ENCODE results near the gene KRT79.

Gene KRT79

DNA sequence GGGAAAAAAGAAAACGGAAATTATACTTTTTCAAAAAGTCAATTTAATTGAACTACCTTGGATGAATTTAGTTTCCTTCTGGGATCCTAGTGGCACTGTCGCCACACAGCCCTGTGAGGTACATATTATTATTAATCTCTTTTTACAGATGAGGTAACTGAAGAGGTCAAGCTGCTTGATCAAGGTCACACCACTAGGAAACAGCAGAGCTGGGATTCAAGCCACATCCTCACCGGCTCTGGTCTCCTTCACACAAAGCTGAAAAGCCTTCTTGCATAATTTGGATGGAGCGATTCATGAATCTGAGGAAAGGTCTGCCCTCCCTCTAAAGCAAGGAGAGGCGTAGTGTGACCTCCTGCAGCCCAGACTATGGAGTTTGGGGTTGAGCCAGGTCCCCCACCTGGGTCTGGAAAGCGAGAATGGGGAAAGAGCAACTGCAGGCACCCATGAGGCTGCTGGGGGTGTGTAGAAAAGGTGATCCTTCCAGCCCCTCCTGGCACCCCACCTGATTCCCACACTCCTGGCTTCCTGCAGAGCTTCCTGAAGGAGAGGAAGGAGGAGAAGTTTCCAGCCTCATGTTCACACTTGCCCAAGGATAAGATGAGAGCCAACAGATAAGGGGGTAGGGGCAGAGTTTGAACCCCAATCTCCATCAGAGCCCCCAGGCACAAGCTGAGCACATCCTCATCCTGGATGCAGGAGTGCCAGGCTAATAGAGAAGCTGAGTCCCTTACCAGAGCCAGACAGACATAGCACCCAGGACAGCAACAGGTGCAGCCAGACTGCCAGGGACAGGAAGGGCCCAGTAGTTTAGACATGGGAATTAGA lies 3.9 kb upstream of the KRT79 start:
- H3K4me3 ChIP-seq (ENCODE audit: low read length) = no peak overlapping the region
- no peak for DNase-seq (ENCODE audit: low read depth, low spot score)

DNA sequence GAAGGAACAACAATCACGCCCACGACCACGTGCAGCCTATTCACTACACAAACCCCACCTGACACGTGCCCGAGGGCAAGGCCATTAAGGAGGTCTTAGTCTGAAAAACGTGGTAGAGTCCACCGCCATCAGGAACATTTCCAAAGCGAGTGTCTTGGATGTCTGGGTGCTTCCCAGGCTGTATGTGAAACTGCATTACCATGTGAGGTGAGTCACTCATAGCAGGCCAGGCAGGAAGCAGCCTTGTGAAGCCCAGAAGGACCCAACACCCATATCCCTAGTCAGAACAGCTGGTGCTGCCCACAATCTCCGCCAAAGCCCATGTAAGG lies 3.3 kb upstream of the KRT79 start:
- H3K4me3 ChIP-seq (ENCODE audit: low read length) = no peak overlapping the region
- no peak for DNase-seq (ENCODE audit: low read depth, low spot score)

DNA sequence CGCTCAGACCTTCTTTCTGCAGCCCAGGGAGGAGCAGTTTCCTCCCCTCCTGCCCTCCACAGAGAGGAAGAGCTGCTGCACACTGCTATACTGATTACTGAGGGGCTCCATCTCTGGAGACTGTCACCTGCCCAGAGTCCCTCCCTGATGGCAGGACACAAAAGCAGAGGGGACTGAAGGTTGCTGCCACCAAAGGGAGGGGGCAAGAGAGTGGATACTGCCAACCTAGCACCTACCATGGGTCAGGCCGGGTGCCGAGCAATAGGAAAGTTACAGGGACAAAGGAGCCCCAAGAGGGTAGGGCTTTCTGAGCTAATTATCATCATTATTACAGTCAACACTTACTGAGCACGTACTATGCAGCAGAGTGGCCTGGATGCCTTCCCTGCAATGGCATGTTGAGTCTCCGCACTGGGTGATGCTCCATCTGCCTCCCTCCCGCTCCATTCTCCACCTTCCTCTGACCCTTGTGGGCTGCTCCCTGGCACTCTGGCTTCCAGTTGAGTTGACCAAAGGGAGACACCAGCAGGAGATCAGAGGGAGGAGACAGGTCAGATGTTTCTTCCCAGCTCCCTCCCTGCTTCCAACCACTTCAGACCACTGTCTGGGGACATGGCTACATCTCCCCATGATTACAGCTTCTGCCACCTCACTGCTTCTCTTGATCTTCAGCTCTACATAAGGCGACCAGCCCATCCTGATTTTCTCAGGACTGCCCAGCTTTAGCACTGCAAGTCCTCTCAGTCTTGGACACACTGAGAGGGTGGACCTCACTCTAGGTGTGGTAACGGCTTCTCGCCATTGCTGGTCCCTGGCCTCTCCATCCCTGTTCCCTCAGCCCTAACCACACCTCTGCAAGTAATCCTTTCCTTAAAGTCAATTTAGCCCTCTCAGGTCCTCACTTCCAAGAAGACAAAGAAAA lies 2.6 kb upstream of the KRT79 start:
- DNase-seq (ENCODE audit: low read depth, low spot score) = no peak
- no peak overlapping the region for H3K4me3 ChIP-seq (ENCODE audit: low read length)

DNA sequence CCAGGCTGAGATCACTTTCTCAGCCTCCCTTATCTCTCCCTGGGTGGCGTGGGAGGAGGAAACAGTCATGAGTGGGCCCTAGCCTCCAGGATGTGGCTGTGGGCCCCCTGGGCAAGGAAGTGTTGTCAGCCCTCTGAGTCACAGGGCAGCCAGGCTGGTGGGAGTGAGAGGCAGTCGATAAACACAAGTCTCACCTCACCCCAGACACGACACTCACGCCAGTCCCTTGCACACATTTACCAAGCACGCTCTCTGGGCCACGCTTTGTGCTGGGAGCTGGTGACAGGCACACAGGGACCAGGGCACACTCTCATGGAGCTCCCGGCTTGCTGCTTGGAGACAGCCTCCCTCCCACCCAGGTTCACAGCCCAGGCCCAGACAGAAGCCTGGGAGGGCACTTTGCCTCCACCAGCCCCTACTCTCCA lies 1.9 kb upstream of the KRT79 start:
- H3K4me3 ChIP-seq (ENCODE audit: low read length) = no peak overlapping the region
- no peak for DNase-seq (ENCODE audit: low read depth, low spot score)

DNA sequence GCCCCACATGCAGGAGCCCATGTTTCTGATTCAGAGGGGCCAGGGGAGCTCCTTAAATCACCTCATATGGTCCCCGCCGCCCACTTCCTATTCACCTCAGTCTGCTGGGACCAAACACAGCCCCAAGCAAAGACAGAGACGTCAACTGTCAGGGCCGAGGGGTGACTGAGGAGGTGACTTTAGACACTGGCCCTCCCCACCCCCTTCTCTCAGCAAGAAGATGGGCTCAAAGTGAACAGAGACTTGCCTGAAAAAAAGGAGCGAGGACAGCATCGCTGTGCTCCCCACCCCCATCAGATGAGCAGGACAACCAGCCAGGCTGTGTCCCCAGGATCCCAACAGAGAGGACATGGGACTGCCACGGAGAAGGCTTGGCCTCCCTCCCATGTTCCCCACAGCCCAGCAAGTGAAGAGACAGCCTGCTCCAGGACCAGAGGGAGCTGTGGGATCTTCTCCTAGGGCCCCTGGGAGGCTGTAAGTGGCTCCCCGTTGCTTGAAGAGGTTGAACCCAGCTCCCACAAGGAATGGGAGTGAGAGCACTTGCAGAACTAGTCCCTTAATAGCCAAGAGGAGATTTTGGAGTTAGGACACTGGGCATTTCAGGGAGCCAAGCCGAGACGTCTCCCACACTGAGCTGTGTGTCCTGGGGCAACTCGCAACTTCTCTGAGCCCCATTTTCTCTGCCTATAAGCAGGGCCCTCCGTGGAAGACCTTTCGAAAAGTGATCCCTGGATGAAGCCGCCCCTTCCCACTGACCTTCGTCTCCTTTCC lies 1.3 kb upstream of the KRT79 start:
- no peak for DNase-seq (ENCODE audit: low read depth, low spot score)
- H3K4me3 ChIP-seq (ENCODE audit: low read length) = no peak overlapping the region

DNA sequence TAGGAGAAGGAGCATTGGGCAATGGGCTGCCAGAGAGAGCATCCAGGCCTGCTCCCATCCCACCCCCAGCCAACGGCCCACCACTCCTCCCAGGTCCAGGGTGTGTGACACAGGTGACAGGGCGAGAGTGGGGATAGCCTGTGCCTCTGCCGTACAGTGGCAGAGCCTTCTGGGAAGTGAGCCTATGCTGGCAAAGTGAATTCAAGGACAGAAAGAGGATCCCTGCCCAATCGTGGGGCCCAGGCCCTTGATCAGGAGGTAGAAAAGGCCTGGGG lies 553 bp upstream of the KRT79 start:
- H3K4me3 ChIP-seq (ENCODE audit: low read length) = no peak overlapping the region
- no peak for DNase-seq (ENCODE audit: low read depth, low spot score)

DNA sequence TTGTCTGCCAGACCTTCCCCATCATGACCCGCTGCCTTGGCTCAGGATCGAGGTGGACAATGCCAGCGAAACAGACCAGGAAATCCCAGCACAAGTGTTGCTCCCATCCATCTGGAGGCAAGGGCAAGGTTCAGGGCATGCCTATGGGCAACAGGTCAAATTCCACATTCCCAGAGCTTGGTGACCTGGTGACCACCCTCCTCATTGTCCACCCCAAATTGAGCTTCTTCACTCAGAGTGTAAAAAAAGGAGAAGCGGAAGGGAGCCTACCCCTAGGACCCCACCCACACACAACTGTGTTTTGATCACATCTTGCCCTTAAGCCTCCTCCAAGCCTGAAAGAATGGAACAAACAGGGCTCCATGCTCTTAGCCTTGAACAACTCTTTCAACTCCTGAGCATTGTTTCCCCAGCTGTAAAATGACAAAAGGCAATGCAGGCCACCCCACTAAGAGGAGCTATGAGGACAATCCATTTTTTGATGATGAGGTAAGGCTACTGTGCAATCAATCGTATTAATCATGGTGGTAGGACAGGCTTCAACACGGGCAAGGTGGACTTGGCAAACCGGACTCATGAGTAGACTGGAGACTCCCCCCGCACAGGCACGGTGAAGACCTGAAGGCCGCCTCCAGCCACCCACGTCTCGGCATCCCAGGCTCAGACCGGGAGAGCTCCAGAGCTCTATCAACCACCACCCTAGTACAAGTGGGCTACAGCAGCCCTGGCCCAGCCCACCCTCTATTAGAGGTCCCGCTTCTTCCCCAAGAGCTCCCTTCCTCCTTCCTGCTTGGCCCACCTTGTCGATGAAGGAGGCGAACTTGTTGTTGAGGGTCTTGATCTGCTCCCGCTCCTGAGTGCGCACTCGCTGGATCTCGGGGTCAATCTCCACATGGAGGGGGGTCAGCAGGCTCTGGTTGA lies 866 bp downstream of the KRT79 start:
- DNase-seq (ENCODE audit: low read depth, low spot score) = no peak
- H3K4me3 ChIP-seq (ENCODE audit: low read length) = no peak overlapping the region

DNA sequence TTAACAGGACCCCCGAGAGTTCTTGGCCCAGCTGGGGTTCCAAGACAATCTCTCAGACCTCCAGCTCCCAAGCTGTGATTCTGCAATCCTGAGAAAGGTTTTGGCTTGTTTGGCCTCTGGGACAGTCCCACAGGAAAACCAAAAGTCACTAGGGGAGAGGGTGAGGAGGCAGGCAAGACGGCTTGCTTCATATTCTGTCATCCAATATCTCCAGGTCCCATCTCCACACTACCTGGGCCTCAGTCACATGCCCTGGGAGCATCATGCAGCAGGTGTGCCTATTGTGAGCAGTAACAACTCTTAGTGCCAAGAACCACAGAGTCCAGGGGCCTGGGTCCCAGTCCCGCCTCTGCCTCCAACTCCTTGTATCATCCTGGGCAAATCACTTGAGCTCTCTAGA lies 1.7 kb downstream of the KRT79 start:
- no peak for DNase-seq (ENCODE audit: low read depth, low spot score)
- H3K4me3 ChIP-seq (ENCODE audit: low read length) = no peak overlapping the region

DNA sequence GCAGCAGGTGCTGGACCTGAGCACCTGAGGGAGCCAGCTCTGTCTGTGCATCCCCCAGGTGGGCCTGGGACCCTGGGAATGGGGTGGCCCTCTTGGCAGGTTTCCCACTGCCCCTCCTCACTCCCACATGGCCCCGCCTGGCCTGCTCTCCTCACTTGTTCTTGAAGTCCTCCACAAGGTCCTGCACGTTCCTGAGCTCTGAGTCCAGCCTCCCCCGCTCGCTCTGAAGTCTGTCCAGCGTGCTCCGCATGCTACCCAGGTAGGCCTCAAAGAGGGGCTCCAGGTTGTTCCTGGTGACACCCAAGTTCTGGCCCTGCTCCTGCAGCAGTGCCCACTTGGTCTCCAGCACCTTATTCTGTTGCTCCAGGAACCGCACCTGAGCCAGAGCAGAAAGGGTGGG lies 2.9 kb downstream of the KRT79 start:
- no peak overlapping the region for H3K4me3 ChIP-seq (ENCODE audit: low read length)
- DNase-seq (ENCODE audit: low read depth, low spot score) = no peak

DNA sequence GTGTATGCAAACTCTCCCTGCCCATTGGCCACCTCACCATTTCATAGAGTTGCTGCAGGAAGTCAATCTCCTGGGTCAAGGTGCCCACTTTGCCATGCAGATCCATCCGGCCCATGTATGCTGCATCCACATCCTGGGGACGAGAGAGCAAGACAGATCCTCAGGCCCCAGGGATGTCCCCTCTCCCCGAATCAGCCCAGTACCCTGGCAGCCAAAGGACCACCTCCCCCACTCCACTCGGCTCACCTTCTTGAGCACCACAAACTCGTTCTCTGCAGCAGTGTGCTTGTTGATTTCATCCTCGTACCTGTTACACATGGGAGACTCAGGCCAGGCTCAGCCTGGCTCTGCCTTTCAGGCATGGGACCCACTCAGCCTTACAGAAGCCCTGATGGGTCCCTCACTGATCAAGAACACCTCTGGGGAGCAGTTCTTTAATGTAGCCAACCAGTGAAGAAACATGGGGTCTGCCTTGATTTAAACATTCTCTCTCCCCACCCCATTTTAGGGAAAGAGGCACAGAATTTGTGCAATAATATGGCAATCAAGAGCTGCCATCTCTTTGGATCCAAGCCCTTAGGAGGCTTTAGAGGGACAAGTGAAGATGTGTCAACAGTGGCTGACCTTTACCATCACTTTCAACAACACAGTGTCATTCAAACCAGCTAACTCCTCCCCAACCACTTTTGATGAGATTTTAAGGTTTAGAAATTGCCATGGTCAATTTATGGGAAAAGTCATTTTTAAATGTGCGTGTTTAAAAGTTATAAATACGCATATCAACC lies 3.9 kb downstream of the KRT79 start:
- no peak for DNase-seq (ENCODE audit: low read depth, low spot score)
- H3K4me3 ChIP-seq (ENCODE audit: low read length) = no peak overlapping the region

DNA sequence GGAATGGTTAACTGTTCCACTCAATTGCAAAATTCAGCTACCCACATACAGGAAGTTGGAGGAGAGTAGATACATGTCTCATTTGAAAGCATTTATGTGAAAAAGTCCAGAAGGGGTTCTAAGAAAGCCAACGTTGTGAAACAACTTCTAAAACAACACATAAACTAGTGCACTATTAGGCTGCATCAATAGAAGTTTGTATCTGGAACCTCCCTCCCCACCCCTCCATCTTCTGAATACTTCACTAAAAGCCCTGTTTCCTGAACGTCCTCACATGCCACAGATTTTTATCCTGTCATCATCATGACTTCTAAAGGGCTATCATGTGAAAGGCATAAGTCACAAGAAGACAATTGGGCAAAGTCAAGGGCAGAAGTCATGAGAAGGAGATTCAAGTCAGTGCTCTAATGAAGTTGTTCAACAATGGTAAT lies 5.5 kb downstream of the KRT79 start:
- no peak for DNase-seq (ENCODE audit: low read depth, low spot score)
- H3K4me3 ChIP-seq (ENCODE audit: low read length) = no peak overlapping the region

DNA sequence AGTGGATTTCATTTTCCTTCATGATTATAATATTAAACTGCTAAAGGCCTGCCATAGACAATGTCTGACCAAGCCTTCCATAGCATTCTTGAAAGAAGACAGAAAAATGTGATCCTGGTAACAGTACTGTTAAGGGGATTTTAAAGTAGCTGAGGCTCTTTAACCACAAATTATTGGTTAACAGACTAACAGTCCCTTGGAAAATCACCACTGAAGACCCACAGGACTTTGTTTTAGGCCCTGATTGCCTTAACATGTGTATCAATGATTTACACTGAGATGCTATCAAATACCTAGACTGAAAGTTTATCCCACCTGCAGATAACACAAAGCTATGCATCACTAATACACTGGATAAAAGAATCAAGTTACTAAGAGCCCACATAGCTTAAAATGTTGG lies 6.0 kb downstream of the KRT79 start:
- H3K4me3 ChIP-seq (ENCODE audit: low read length) = no peak overlapping the region
- no peak for DNase-seq (ENCODE audit: low read depth, low spot score)

DNA sequence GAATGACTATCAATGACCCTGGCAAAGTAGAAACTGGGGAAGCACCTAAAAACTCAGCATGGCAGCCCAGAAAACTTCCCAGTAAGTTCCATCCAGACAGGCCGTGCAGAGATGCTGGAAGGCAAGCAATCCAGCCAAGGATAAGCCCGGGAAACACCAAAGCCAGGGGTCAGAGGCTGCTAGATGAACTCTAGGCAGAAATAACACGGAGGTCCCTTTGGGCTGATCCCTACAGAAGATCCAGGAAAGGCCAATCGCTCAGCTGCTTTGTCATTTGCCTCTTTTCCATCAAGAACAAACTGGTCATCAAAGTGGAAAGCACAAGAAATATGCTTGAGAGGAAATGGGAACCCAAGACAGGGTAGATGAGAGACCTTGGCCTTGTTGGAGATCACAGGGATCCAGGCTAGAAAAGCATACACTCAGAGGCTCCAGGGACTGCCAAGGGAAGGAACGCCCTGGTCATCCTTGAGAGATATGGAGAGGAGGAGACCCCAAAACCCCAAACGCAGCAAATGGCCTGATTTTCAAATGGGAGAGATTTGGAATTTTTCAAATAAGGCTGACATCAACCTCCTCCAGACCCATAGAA lies 6.5 kb downstream of the KRT79 start:
- H3K4me3 ChIP-seq (ENCODE audit: low read length) = no peak overlapping the region
- DNase-seq (ENCODE audit: low read depth, low spot score) = no peak

DNA sequence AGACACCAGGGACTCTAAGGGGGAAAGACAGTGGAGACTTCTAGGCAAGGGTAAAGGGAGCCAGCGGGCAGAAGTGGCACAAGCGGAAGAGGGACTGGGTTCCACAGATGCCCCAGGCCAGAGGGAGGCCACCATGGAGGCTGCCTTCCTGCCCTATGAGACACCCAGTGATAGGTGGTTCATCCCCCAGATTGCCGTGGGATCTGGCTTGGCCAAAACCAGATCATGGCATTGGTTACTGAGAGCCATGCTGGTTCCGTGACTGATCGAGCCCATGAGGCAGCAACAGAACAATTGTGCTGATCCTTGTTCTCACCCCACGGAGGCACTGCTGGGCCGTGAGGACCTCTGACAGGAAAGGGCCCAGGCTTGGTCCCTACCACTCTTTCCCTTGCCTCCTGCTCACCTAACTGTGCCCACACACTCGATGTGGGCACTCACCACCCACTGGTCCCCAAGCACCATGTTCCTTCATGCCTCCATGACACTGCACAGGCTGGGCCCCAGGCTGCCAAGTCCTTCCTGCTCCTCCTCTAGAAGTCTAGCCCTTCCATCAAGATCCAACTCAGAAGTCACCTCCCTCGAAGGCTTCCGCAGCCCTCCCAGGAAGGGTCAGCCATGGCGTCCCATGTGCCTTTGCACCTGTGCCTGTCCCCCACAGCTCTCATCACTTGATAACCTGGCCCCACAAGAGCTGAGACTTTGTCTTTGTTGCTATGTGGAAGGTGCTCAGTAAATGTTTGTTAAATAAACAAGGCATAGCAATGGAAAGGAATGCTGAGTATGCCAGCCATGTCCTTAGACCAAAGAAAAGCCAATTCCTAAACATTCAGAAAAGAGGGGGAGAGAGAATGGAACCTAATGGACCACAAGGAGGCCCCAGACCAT lies 7.3 kb downstream of the KRT79 start:
- no peak for DNase-seq (ENCODE audit: low read depth, low spot score)
- H3K4me3 ChIP-seq (ENCODE audit: low read length) = no peak overlapping the region

DNA sequence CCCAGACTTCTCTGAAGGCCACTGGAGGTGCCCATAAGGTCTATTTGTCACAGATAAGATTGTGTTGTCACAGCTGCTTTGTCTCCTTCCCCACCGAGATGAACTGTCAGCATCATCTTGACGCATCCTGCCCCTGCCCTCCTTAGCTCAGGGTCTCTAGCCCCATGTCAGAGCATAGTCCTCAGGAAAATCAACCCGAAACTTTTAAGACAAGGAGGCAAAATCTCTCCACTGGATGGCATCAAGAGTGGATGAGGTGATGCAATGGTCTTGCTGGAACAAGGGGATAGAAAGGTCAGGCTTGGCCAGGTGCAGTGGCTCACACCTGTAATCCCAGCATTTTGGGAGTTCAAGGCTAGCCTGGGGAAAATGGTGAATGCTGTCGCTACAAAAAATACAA lies 8.2 kb downstream of the KRT79 start:
- DNase-seq (ENCODE audit: low read depth, low spot score) = no peak
- H3K4me3 ChIP-seq (ENCODE audit: low read length) = no peak overlapping the region

DNA sequence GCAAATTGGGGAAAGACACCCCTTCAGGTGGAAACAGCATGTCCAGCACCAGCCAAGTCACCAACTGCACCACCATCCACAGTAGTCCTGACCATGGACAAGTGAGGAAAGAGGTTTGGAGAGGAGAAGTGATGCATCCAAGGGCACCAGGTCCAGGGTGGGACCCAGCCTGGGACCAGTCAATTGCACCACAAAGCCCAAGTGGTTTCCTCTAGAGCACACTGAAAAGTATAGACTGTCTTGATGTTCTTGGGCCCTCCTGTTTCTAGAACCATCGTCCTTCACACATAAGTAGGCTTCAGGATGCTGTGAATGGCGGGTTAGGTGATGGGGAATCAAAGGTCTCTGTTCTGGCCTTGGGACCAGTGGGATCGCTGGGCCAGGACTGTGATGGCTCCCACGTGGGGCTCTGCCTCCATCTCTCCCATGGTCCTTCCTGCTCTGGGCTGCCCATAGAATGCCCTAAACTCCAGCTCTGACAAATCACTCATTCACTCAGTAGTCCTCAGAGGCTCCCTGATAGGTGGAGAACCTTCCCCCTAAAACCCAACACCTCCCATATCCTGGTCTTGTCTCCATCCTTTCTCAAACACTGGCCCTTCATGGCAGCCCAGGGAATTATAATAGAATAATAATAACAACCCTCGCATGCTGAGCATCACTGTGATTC lies 9.2 kb downstream of the KRT79 start:
- no peak overlapping the region for H3K4me3 ChIP-seq (ENCODE audit: low read length)
- no peak for DNase-seq (ENCODE audit: low read depth, low spot score)

Measured in Jurkat, Clone E6-1 (cell line).